8988T (cell line): ENCODE results near the gene EIF1AY.
"Not testable (repeated sequence)": the region's sequence is repeated elsewhere in the genome, so short reads cannot be mapped to it uniquely, and the experiment has no call there.

ENCODE experiments used
- DNase-seq: peaks from one replicate; pipeline ENCODE4 v3.0.0; 2011

Gene EIF1AY, protein sequence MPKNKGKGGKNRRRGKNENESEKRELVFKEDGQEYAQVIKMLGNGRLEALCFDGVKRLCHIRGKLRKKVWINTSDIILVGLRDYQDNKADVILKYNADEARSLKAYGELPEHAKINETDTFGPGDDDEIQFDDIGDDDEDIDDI

DNA sequence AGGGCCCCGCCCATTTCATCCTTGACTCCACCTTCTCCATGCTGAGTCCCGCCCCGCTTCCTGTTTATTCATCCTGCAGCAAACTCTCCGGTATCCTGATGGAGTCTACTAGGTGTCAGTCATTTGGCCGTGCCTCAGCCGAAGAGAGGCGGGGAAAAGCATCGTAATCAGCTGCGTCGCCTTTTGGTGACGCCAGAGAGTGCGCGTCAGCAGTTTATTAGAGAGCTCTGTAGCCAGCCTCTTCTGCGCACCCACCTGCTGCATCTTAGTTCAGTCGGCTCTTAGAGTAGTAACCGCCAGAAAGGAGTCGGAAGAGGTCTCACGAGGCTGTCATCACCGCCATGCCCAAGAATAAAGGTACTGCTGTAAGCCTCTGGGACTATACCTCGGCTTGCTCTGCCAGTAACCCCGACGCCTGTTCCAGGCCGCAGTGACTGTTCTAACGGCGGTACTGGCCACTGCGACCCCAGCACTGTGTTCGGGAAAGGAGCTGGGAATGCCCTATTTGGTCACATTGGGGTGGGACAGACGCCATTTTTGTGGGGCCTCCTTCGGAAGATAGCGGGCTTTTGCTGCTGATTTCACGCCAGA, at the start of gene EIF1AY:
EIF1AY (plus strand) TSS at position 246 of the 591 bp plus-strand sequence; CDS start at position 342, 96 bp downstream.
- DNase-seq = no peak

DNA sequence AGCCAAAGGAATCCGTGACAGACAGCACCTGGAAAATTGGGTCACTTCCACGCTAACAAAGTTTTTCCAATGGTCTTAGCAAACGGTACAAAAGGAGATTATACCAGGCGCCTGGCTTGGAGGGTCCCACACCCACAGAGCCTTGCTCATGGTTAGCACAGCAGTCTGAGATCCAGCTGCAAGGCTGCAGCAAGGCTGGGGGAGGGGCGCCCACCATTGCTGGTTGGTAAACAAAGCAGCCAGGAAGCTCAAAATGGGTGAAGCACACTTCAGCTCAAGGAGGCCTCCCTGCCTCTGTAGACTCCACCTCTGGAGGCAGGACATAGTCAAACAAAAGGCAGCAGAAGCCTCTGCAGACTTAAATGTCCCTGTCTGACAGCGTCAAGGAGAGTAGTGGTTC, 47.1 kb upstream of the EIF1AY start:
- DNase-seq = no peak

DNA sequence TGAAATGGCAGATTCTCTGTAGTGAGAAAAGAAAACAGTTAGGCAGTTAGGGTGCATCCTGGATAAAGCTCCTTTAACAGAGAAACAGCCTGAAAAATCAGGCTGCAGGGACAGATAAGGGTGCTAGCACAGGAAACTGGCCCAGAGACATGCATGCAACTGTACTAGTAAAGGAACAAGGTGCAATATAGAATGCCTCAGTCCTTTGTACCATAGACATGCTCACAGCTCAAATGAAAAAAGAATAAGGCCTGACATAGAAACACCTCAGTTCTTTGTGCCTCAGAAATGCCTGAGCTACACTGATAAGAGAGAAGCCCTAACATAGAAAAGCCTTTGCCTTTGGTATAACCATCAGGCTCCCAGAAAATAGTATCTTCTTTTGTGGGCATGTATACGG, 37.4 kb upstream of the EIF1AY start:
- no peak for DNase-seq

DNA sequence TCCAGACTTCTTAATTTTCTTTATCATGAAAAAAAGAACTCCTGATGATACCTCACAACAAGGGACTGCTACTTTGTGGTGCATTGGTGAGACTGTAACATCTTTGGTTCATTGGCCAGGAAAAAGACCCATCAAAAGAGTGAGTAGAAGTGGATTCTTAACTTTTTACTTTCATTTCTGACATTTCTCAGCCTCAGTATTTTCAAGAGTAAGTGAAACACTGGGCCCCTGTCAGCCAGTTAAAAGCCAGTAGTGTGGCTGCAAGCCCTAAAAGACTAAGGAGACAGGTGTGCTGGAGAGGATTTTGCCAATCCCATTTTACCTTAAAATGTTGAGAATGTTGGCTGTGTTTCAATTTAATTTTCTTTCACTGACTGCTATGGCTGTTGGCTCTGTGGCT, 36.6 kb upstream of the EIF1AY start:
- no peak for DNase-seq

DNA sequence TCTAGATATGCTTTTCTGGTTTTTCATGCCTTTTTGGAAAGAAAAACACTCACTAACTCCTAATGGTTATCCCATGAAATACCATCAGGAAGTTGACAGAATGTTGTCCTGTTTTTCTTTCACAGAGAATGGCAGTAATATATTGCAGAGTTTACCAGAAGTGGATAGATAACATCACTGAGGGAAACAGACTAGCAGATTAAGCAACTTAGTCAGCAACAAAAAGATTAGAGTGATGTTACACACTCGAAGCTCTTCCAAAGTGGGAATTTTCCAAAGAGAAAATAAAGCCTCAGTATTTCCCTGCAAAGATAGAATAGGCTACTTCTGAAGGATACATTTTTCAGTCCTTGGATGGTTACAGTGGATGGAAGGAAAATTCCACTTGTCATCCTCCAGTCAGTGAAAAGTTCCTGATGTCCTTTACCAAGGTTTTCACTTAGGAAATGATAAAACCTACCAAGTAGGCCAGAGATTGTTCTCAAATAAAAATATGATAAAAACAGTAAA, 31.1 kb upstream of the EIF1AY start:
- DNase-seq = no peak

DNA sequence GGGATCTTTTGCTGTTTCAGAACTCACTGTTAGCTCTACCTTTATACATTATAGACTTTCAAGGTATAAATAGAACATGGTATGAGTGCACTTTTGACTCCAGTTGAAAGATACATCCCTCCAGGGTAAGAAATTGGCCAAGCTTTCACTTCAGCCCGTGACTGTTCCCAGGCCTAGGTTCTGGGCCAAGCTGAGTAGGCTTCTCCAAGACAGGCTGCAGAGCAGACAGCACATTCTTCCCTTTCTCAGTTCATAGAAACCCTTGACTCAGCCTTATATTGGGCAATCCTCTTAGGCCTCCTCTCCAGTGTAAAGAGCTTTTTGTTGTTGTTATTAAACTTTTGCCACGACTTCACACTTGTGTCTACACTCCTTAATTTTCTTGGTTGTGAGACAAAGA, 29.5 kb upstream of the EIF1AY start:
- no peak for DNase-seq

DNA sequence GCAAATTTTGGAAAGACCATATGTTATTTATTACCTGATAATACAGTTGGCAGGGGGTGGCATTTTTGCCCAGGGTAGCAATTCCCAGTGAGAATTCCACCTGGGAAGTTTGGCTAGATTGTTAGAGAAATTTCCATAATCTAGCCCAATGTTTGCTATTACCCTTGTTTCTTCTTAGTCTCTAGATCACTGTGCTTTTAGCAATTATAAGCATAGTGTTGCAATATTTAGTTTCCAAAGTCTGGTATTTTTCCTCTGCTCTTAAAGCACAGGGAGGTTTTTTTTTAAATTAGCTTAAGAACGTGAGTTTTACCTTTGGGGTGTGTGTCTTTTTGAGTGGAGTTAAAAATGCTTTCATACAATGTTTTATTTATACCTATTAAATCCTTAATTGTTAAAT, 26.3 kb upstream of the EIF1AY start:
- DNase-seq = no peak

DNA sequence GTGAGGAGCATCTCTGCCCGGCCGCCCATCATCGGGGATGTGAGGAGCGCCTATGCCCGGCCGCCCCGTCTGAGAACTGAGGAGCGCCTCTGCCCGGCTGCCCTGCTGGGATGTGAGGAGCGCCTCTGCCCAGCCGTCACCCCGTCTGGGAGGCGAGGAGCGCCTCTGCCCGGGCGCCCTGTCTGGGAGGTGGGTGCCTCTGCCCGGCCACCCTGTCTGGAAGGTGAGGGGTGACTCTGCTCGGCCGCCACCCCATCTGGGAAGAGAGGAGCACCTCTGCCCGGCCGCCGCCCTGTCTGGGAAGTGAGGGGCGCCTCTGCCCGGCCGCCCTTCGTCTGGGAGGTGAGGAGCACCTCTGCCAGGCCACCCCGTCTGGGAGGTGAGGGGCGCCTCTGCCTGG, 23.7 kb upstream of the EIF1AY start:
- no peak for DNase-seq

DNA sequence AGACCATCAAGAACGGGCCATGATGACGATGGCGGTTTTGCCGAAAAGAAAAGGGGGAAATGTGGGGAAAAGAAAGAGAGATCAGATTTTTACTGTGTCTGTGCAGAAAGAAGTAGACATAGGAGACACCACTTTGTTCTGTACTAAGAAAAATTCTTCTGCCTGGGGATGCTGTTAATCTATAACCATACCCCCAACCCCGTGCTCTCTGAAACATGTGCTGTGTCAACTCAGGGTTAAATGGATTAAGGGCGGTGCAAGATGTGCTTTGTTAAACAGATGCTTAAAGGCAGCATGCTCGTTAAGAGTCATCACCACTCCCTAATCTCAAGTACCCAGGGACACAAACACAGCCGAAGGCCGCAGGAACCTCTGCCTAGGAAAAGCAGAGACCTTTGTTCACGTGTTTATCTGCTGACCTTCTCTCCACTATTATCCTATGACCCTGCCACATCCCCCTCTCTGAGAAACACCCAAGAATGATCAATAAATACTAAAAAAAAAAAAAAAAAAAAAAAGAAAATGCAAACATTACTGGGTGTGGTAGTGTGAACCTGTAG, 22.7 kb upstream of the EIF1AY start:
- DNase-seq = not testable (repeated sequence)

DNA sequence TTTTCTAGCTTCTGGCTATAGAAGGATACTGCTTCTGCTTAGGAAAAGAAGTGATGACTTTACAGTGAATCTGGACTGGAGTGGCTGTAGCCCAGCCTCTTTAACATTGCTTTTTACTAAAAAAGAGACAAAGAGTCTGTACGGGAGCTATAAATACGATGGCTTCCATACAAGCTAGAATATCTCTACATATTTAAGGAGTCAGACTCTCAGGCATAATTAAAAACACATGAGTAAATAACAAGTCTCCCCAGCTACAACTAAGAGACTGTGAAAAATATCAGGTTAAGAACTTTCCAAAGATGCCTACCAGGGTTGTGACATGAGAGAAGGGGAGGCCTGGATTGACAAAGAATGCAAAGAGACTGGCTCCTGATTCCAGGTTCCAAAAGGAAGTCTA, 19.8 kb upstream of the EIF1AY start:
- no peak for DNase-seq

DNA sequence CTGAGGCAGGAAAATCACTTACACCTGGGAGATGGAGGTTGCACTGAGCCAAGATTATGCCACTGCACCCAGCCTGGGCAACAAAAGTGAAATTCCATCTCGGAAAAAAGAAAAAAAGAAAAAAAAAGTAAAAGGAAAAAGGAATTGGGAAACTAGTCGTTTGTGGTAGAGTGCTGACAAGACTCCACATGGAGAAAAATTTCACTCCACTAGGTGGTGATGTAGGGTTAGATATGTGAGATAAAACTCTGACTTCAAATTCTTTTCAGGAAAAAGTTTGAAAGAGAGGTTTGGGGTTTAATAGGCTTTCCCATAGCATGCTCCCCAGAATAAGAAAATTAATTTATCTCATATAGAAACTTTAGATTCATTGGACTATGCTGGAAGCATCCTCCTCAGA, 16.9 kb upstream of the EIF1AY start:
- no peak for DNase-seq

DNA sequence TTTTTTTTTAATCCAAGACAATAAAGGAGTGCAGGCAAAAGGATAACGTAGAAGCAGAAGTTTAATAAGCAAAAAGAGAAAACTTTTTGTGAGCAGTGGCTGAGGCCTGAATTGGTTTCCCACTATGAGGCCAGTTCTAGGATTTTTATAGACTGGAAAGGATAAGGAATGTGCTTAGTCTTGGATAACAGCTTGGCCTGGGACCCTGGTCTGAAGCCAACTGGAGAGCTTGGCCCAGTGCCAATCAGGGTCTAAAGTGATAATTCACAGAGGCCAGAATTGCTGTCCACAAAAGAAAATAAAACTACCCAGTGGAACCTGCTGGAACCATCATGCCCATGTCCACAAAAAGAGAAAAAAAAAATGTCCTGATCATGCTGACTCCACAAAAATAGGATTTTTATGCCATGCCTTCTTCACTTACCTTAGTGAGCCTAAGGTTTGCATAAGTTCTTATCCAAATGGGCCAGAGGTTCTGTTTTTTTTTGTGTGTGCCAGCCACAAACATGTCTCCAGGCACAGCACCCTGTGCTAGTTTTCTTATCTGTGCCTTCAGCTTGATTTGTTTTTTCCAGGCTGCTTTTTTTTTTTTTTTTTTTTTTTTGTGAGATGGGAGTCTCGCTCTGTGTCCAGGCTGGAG, 15.6 kb upstream of the EIF1AY start:
- DNase-seq = no peak

DNA sequence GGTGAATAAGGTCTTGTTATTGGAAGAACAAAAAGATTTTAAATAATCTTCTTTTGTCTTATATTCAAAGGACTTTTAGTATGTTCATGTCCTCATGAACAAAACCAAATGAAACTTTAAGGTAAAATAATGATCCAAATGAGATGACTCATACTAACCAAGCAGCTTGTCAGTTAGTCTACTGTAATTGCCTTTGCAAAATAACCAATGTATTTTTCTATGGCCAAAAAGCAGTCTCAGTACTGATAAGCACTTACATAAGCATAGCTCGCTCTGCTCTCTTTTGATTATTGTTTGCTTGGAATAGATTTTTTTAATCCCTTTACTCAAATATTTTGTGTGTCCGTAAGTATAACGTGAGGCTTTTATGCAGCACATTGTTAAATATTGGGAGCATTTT, 4.3 kb upstream of the EIF1AY start:
- DNase-seq = no peak

DNA sequence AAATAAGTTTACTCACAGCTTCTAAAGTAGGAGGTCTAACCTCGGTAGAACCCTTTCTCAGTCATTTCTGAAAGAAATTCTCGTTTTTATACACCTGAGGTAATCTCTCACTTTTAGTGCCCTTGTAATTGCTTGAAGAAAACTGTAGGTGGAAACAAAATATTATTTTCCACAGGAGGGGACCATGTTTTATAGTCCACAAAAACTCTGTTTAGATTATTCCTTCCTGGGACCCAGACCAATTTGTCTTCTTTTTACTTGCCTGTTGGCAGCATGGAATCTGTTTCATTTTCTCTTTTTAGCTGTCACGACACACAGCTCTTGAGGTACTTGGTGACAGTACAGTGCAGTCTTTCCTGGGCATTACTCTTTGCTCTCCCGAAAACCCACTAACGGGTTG, 930 bp downstream of the EIF1AY start:
- no peak for DNase-seq

DNA sequence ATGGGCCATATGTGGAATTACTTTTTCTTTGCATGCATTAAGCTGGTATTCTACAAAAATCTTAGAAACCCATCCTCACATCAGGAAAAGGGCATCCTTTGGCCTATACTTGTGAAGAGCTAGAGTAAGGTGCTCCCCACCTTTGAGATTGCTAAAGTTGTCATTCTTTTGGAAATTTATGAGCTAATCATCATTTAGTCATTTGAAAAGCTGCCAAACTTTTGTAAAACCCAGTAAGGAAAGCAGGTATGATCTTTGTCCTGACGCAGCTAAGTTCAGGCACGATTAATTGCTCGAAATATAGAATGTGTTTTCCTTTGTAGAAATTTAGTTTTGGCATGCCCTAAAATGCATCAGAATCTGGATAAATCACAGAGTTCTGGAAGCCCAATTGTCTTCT, 2.6 kb downstream of the EIF1AY start:
- DNase-seq = no peak

DNA sequence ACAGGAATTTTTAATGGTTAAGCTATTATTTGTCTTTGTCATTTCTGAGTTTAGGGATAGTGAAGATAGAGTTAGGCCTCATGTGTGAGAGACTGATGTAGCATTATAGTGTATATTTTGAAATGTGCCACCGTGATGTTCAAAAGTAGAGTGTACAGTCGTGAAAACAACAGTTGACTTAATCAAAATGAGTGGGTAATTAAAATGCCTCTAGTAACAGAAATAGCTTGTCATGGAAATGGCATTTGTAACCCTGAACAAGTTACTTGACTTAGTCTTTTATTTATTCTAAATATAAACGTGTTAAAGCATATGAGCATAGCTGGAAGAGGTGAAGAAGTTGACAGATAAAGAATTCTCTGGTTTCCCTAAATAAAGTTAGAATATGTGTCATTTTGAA, 6.1 kb downstream of the EIF1AY start:
- DNase-seq = no peak

DNA sequence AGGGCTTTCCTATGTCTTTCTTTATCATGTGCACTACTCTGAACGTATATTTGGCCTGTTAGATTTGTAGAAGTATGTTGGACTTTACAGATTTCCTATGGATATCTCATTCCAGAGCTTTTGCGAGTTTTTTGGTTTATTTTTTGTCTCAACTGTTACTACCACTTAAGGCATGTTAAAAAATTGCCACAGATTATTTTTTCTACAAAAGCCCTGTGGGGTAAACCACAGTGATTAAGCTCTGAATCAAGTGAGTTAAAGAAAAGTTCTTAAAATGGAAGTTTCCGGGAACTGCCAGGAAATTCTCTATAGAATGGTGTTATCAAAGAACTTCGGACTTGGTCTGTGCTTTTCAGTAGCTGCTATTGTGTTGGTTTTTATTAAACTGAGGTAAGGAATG, 10.6 kb downstream of the EIF1AY start:
- DNase-seq = no peak
